Measurements from ENCODE around the gene RIPK3. TPM values are rescaled to one million over a fixed set of nuclear protein-coding genes. Genes with fewer than 3 reads are reported as not detected.
"Not testable (repeated sequence)": the region's sequence is repeated elsewhere in the genome, so short reads cannot be mapped to it uniquely, and the experiment has no call there.

RIPK3 gene
- total and polyA plus RNA-seq, 8 donors = 3.9 to 13.0 (median 6.1) TPM

- intact Hi-C loops (cut with DNase I); H3K27me3 ChIP-seq; H3K4me3 ChIP-seq; H3K27ac ChIP-seq; H3K36me3 ChIP-seq; FAIRE-seq; H3K4me1 ChIP-seq; H3K9me3 ChIP-seq; ATAC-seq: not testable (repeated sequence)
- DNase-seq = peak in 5 of 6 donors; percentile 44 to 80 (median 70)
- WGBS, 2 donors = 2% methylated on average over 9 of the region's 9 CpGs
- peak; percentile 32 to 57 (median 49) for TF ChIP-seq CTCF (IDR thresholded peaks at IDR 0.05)
Measured at GRCh38 chr14:24327914-24328313, 11.9 kb downstream of the RIPK3 start.

GRCh38 chr14:24327303-24327702, 12.5 kb downstream of the RIPK3 start:
- 86 to 88% methylated on average over 2 of the region's 2 CpGs for WGBS, 2 donors
- H3K4me3 ChIP-seq = no peak overlapping the region
- intact Hi-C loops (cut with DNase I) = no loop called here
- ATAC-seq (no peak), DNase-seq (no peak), FAIRE-seq (no peak)
- no peaks in the 10 kb centered on the region for H3K27me3 ChIP-seq
- H3K4me1 ChIP-seq = peaks cover under 1 to 5% (median 2%) of the 10 kb centered on the region in 3 donors
- no peak for TF ChIP-seq CTCF (IDR thresholded peaks at IDR 0.05)
- no peak overlapping the region for H3K27ac ChIP-seq
- no peaks in the 10 kb centered on the region for H3K36me3 ChIP-seq
- no peaks in the 10 kb centered on the region for H3K9me3 ChIP-seq

GRCh38 chr14:24325963-24326362, 13.8 kb downstream of the RIPK3 start:
- FAIRE-seq (no peak), DNase-seq (no peak), ATAC-seq (no peak)
- intact Hi-C loops (cut with DNase I) = no loop called here
- H3K9me3 ChIP-seq = no peaks in the 10 kb centered on the region
- no peaks in the 10 kb centered on the region for H3K36me3 ChIP-seq
- H3K27ac ChIP-seq = no peak overlapping the region
- no peak for TF ChIP-seq CTCF (IDR thresholded peaks at IDR 0.05)
- no peaks in the 10 kb centered on the region for H3K4me1 ChIP-seq
- H3K27me3 ChIP-seq = no peaks in the 10 kb centered on the region
- H3K4me3 ChIP-seq = no peak overlapping the region
- WGBS, 2 donors = 66 to 78% methylated on average over 9 of the region's 9 CpGs

- ATAC-seq (no peak), DNase-seq (no peak), FAIRE-seq (no peak)
- H3K27me3 ChIP-seq = no peaks in the 10 kb centered on the region
- H3K36me3 ChIP-seq = no peaks in the 10 kb centered on the region
- no peaks in the 10 kb centered on the region for H3K4me1 ChIP-seq
- intact Hi-C loops (cut with DNase I) = no loop called here
- no peak for TF ChIP-seq CTCF (IDR thresholded peaks at IDR 0.05)
- H3K9me3 ChIP-seq = no peaks in the 10 kb centered on the region
- 72 to 83% methylated on average over 5 of the region's 5 CpGs for WGBS, 2 donors
- no peak overlapping the region for H3K27ac ChIP-seq
- no peak overlapping the region for H3K4me3 ChIP-seq
Measured at GRCh38 chr14:24325041-24325530, 14.7 kb downstream of the RIPK3 start.

- Histone ChIP-seq H3K9me3 (no peaks in the 10 kb centered on the region), H3K4me3 (no peak overlapping the region), H3K4me1 (no peaks in the 10 kb centered on the region), H3K27me3 (no peaks in the 10 kb centered on the region), H3K27ac (no peak overlapping the region), H3K36me3 (no peaks in the 10 kb centered on the region)
- 59 to 78% methylated on average over 6 of the region's 6 CpGs for WGBS, 2 donors
- FAIRE-seq (no peak), DNase-seq (no peak), ATAC-seq (no peak)
- intact Hi-C loops (cut with DNase I) = no loop called here
- no peak for TF ChIP-seq CTCF (IDR thresholded peaks at IDR 0.05)
Measured at GRCh38 chr14:24324024-24324423, 15.8 kb downstream of the RIPK3 start.
